CMK (cell line): Measurements from ENCODE around the gene IQCB1.
"Not testable (repeated sequence)": the region's sequence is repeated elsewhere in the genome, so short reads cannot be mapped to it uniquely, and the experiment has no call there.

Source experiments
- DNase-seq: peaks from one replicate; pipeline ENCODE4 v3.0.0-alpha.2; 2010; ENCODE audit warnings: low read depth

Gene IQCB1

DNA sequence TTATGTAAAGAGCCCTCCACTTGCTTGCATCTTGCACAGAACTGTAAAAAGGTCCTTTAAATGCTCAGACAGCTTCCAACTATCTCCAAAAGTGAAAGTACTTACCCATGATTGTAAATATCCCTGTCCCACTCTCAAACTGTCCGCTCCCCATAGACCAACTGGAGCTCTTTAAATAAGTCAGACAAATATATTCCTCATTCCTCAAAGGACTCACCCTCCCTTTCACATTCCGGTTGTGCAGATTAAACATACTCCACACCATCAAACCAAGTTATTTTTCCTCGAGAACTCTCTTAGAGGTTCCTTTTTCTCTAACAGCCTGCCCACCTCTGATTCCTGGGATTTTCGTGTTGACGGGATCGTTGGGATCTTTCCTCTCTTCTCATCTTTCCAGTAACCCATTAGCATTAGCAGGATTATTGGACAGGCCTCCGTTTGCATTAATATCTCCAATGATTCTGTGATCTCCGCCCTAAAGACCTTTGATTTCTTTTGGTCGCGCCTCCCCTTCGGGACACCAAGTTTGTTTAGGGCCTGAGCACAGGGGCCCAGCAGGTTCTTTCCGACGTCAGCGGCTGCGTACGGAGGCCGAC is 86.1 kb downstream of the IQCB1 start:
- DNase-seq = no peak

DNA sequence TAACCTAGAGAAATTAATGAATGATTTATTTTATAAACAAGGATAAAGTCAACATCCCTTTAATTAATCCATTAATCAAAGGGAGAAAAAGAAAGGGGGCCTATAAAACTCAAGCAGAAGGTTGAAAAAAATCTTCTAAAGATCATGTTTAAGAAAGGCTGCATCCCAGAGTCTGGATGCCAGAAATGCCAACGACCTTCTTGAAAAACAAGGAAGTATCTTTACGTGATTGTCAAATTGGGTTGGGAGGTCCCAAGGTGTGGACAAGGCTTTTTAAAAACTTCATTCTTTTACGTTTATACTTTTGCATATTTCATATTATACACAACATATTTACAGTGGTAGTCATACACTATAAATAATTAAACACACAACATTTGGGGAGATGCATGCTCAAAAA is 86.9 kb downstream of the IQCB1 start:
- no peak for DNase-seq

DNA sequence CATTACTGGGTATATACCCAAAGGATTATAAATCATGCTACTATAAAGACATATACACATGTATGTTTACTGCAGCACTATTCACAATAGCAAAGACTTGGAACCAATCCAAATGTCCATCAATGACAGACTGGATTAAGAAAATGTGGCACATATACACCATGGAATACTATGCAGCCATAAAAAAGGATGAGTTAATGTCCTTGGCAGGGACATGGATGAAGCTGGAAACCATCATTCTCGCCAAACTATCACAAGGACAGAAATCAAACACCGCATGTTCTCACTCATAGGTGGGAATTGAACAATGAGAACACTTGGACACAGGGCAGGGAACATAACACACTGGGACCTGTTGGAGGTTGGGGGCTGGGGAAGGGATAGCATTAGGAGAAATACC is 91.8 kb downstream of the IQCB1 start:
- not testable (repeated sequence) for DNase-seq

DNA sequence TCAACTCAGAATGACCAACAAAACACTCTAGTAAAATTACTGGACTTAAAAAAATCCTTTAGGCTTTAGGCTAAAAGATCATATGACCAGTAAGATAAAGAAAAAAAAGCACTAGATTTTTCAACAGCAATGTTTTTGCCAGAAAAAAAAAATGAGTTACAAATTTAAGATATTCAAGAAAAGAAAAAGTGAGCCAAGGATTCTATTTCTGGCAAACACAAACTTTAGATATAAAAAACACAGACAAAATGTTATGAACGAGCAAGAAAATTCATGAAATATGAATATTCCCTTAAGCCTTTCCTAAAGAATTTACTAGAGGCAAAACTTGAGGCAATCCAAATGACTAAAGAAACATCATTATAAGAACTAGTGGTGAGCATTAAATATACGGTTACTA is 94.0 kb downstream of the IQCB1 start:
- DNase-seq = no peak

DNA sequence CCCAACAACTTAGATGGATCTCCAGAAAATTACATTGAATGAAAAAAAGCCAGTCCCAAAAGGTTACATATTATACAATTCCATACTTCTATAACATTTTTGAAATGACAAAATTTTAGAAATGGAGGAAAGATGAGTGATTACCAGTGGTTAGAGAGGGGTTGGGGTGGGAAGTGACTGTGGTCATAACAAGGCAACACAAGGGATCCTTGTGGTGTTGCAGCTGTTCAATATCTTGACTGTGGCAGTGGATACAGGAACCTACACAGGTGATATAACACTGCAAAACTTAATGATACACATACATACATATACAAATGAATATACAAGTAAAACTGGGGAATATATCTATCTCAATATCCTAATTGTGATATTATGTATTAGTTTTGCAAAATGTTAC is 95.0 kb downstream of the IQCB1 start:
- DNase-seq = no peak

DNA sequence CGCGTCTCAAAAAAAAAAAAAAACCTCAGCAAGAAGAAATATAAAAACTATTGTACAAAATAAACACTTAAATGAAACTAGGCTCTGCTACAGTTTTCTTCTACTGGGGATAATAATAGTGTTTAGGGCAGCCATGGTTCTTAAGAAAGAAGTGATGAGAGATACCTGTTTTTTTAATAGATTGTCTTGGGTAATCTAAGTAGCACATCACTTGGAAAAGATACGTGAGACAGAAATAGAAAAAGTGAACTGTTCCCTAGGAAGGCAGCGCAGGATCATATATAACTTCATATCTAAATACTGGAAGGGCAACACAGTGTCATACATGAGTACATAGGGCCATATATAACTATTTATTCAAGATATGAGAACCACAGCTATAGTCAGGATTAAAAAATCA is 97.2 kb downstream of the IQCB1 start:
- no peak for DNase-seq

DNA sequence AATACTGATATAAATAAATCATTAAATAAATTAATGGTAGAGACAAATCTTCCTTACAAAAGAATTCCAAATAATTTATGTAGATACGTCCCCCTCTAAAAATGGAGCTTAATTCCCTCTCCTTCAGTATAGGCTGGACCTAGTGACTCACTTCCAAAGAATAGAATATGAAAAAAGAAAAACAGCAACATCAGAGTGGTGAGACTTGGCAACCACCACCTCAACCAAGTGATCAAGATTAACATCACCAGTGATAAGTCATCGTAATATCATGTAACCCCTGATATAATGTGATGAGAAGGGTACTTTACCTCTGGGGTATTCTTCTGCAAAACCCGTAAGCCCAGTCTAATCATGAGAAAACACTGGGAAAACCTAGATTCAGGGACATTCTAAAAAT is 98.7 kb downstream of the IQCB1 start:
- no peak for DNase-seq

DNA sequence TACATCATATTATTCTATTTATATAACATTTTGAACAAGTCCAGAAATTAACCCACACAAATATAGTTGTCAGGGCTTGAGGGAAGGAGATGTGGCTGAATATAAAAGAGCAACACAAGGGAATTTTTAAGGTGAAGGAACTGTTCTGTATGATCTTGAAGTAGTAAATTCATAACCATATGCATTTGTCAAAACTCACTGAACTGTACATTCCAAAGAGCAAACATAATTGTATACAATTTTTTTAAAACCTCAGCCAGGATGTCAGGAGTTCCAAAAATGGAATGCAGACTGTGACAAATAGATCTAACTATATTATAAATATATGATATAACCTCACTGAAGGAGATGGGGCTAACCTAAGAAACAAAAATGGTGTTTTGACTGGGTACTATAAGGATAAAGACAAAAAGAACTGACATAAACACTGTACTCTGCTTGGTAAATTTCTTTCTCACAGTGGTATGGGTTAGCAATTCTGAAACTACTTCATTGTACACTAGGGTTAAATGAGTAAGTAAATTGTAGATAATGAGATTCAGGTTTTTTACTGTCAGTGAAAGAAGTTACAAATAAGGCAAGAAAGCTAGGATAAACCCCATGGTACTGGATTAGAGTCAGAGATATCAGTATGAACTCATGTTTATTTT is 99.7 kb downstream of the IQCB1 start:
- DNase-seq = no peak

DNA sequence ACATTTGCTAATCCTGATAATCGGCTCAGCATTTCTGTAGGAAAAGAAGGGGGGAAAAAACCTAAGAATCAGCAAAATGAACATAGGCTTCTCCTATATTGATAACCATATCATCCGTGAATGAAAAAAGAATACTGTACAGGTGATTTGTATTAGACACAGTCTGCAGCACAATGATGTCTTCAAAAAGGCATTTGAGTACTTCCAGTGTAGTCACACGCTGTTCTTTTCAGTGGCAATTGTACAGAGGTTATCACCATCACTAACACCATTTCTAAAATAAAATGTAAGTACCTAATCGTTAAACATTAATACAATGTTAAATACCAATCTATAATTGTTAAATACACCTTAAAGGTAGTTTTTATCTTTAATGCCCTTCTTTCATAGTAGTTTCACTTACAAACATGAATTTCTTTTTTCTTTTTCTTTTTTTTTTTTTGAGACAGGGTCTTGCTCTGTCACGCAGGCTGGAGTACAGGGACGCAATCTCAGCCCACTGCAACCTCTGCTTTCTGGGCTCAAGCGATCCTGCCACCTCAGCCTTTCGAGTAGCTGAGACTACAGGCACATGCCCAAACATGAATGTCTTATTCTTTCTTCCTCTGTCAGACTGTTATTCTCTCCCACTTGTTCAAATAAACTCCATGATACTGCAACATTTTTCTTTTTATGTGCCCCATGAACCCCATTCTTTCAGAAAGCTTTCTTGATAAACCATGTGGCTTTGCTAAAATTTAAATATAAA is 103.7 kb downstream of the IQCB1 start:
- DNase-seq = no peak

DNA sequence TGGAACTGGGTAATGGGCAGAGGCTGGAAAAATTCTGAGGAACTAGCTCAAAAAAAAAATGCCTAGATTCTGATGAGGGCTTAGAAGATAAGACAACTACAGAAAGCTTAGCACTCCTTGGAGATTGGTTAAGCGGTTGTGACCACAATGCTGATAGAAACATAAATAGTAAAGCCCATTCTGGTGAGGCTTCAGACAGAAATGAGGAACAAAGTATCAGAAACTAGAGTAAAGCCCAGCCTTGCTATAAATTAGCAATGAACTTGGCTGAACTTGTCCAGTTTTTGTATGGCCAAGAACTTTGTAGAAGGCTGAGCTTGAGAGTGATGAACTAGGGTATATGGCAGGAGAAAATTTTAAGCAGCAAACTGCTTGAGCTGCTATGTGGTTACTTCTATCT is 110.7 kb downstream of the IQCB1 start:
- DNase-seq = peak; percentile 27

DNA sequence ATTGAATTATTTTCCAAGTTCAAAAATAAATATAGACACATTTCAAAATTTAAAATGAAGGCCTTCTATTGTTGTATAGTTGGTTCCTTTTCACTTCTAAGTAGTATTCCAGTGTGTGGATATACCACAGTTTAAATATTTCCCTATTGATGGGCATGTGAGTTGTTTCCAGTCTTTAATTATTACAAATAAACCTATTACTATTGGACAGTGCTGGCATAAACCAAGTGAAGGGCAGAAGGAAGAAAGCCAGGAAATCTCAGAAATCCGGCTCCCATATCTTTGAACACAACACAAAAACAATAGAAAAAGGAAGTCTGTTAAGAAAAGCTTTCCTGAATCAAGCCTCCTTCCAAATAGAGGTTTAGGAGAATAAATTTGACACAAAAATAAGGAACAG is 111.4 kb downstream of the IQCB1 start:
- no peak for DNase-seq

DNA sequence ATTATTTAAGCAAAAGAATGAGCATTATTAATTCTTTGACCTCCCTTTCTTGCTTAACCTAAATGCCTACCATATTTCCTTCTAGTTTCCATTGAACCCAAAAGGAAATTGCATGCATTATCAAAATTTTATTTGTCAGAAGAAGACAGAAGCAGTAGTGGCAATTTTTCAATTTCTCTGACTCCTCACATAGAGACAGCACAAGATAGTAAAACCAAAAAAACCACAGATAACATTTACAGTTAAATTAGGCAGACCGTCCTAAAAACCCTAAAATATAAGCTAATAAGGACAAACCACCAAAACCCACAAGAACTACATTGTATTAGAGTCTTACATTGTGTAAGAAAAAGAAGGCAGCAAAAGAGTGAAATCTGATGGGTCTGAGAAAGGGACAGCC is 112.4 kb downstream of the IQCB1 start:
- no peak for DNase-seq

DNA sequence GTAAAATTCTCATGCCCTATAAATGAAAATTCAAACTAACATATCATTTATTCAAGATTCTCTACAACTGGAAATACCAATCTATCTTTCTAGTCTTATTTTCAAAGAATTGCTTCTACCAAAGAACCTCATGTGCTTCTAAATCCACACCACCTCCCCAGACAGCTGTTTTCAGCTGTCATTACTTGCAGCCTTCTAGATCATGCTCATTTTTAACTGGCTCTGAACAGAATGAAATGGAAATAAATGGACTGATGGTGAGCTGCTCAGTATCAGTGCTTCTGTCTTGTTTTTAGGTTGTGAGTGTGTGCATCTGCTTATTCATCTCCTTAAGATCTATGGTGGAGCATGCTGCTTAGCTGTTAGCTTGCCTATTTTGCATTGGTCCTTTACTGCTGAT is 114.7 kb downstream of the IQCB1 start:
- no peak for DNase-seq
